AG04449 (cell line): ENCODE data around the gene IGFBP3.

Experiments
- CTCF ChIA-PET: fragments of 350-600 bp; formaldehyde crosslinking; extraction: SDS; loops from one replicate; lab custom pipeline; 2021; ENCODE audit warnings: antibody characterized with exemption; lab: Yijun Ruan, JAX
- POLR2A ChIA-PET: fragments of 400-600, 350-600 bp; formaldehyde crosslinking; extraction: SDS; loops from one replicate; lab custom pipeline; 2020; ENCODE audit warnings: antibody characterized with exemption, inconsistent platforms; lab: Yijun Ruan, JAX
- DNase-seq: peaks from one replicate; pipeline ENCODE4 v3.0.0-alpha.2; 2010; ENCODE audit warnings: low read depth, low spot score
- H3K4me3 ChIP-seq: 2 replicates; pipeline ENCODE4 v1.5.1; 2011; ENCODE audit warnings: low read depth, mild to moderate bottlenecking, control low read depth, low read length
- TF ChIP-seq, protein P1 (sequence below): IDR thresholded peaks from one replicate; pipeline ENCODE4 v1.5.1; 2011; ENCODE audit warnings: mild to moderate bottlenecking, moderate library complexity, low read length, control low read depth, inconsistent platforms; ENCODE audit not compliant: insufficient read depth; ENCODE audit errors: missing control alignments

IGFBP3 gene

GRCh38 chr7:45930967-45931366, 9.9 kb upstream of the IGFBP3 start:
- DNase-seq, result no peak
- TF ChIP-seq, protein P1, sequence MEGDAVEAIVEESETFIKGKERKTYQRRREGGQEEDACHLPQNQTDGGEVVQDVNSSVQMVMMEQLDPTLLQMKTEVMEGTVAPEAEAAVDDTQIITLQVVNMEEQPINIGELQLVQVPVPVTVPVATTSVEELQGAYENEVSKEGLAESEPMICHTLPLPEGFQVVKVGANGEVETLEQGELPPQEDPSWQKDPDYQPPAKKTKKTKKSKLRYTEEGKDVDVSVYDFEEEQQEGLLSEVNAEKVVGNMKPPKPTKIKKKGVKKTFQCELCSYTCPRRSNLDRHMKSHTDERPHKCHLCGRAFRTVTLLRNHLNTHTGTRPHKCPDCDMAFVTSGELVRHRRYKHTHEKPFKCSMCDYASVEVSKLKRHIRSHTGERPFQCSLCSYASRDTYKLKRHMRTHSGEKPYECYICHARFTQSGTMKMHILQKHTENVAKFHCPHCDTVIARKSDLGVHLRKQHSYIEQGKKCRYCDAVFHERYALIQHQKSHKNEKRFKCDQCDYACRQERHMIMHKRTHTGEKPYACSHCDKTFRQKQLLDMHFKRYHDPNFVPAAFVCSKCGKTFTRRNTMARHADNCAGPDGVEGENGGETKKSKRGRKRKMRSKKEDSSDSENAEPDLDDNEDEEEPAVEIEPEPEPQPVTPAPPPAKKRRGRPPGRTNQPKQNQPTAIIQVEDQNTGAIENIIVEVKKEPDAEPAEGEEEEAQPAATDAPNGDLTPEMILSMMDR, result no peak
- ChIA-PET CTCF (interaction anchor here (1.4 kb wide), 1 partner anchor 8 kb away, joined by 5 read pairs; no protein-coding TSS in a partner anchor), POLR2A (no interaction called here)
- no peak overlapping the region for H3K4me3 ChIP-seq

GRCh38 chr7:45927721-45928120, 6.6 kb upstream of the IGFBP3 start:
- no peak overlapping the region for H3K4me3 ChIP-seq
- ChIA-PET POLR2A (no interaction called here), CTCF (no interaction called here)
- TF ChIP-seq, protein P1, result no peak
- DNase-seq, result no peak

DNA sequence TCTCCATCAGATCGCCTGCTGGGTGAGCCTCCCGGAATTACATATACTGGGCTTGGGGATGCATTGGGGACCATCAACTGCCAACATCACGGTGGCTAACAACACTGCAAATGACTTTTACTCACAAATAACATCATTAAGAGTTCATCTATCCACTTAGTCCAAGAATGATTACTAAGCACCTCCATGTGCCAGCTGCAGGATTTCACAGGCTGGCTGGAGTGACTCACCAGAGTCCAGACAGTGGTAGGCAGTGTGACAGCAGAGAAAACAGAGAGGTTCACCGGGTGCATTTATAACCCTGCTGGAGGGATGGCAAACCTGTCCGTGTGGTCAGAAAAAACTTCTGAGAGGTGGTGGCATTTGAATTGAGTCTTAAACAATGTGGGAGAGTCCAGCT, 3.2 kb upstream of the IGFBP3 start:
- CTCF ChIA-PET, result interaction anchor here (0.8 to 12.5 kb wide), 28 partner anchors 8 to 1251 kb away, joined by 3 to 320 read pairs (median 10); no protein-coding TSS in a partner anchor
- H3K4me3 ChIP-seq, result no peak overlapping the region
- no peak for DNase-seq
- TF ChIP-seq, protein P1, result no peak
- POLR2A ChIA-PET, result no interaction called here

DNA sequence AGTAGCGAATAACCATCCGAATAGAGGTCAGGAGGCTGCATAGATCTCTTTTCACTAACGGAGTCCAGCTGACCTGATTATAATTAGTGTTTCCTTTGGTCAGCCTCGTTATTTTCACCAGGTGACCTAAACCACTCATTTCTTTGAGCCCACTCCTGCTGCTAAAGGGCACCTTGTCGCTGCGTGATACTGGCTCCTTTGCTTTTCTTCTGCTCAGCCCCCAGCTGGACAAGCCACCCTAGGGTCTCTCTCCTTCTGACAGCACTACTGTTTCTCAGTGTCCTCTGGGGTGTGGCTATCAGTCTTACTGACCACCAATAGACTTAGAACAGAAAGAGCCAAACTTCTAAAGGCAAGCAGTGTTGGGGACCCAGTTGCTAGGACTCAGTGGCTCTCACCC, 2.7 kb upstream of the IGFBP3 start:
- CTCF ChIA-PET, result interaction anchor here (0.6 to 12.5 kb wide), 77 partner anchors 9 to 1266 kb away, joined by 3 to 320 read pairs (median 6); no protein-coding TSS in a partner anchor
- TF ChIP-seq, protein P1, result no peak
- POLR2A ChIA-PET, result no interaction called here
- no peak overlapping the region for H3K4me3 ChIP-seq
- no peak for DNase-seq

DNA sequence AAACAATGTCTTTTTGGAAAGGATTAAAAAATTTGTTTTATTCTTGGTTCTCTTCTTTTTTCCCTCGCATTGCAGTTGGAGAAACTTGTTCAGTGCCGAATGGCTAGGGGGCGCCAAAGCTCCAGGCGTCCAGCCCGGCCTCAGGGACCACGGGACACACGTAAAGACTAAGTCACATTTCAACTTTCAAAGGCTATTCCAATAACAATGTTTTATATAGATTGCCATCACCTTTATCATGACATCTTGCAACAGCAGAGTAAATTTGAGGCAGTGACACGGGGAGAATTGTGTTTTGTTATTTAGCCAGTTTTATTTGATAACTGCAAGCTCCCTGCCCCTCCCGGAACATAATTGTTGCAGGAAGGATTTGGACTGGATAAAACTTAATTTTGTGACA, 2.2 kb upstream of the IGFBP3 start:
- TF ChIP-seq, protein P1, result peak; percentile 87
- ChIA-PET CTCF (interaction anchor here (0.6 to 12.5 kb wide), 139 partner anchors 8 to 1333 kb away, joined by 3 to 320 read pairs (median 5); partner anchors contain the start of gene CCDC201), POLR2A (no interaction called here)
- no peak overlapping the region for H3K4me3 ChIP-seq
- no peak for DNase-seq

DNA sequence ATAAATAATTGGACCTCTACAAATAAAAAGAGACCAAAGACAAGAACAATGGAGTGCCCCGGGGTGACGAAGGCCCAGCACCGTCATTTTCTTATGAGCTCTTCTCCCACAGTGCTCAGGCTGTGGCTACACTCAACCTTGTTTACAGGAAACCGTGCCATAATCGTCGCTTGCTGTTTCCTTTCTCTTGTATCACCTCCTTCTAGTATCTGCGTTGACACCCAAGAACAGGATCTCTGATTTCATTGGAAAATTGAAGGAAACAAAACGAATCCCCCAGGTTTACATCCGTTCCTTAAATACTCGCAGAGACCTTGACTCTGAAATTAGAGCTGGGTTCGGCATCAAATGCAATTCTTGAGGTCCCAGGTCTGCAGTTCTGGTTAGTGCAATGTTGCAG, 1.7 kb upstream of the IGFBP3 start:
- H3K4me3 ChIP-seq, result no peak overlapping the region

More for the DNA sequence above, 1.7 kb upstream of the IGFBP3 start:
- POLR2A ChIA-PET, result interaction anchor here (0.6 kb wide), 1 partner anchor 232 kb away, joined by 3 read pairs; no protein-coding TSS in a partner anchor
- TF ChIP-seq, protein P1, result no peak
- CTCF ChIA-PET, result interaction anchor here (0.7 to 12.5 kb wide), 155 partner anchors 8 to 1333 kb away, joined by 3 to 320 read pairs (median 5); partner anchors contain the start of gene CCDC201
- DNase-seq, result no peak
